GM23338 (cell line): ENCODE results near the gene SNX8. TPM values are rescaled to one million over a fixed set of nuclear protein-coding genes. Genes with fewer than 3 reads are reported as not detected.

Source experiments
- ATAC-seq: fragments of 200-7000 bp; cut with Tn5 transposase; 3 replicates; pipeline ENCODE4 v1.9.1; 2020
- DNase-seq: peaks from one replicate; pipeline ENCODE4 v3.0.0-alpha.2; 2015; ENCODE audit warnings: low spot score
- H2AFZ ChIP-seq: fragments of 200-600 bp; sonication (generic); 2 replicates; pipeline ENCODE4 v1.8.0; 2016; ENCODE audit warnings: antibody characterized with exemption, mild to moderate bottlenecking, moderate library complexity
- H3F3A ChIP-seq: fragments of 200-600 bp; sonication (generic); replicated peaks from 2 replicates; pipeline ENCODE4 v1.8.0; 2017; ENCODE audit warnings: antibody characterized with exemption, mixed run types, low read depth
- H3K27ac ChIP-seq: fragments of 200-600 bp; sonication (generic); 2 replicates; pipeline ENCODE4 v1.6.1; 2016; ENCODE audit warnings: low read depth
- H3K27me3 ChIP-seq: fragments of 200-600 bp; sonication (generic); 2 replicates; pipeline ENCODE4 v1.8.0; 2016; ENCODE audit warnings: mild to moderate bottlenecking, mixed run types, moderate library complexity; ENCODE audit not compliant: insufficient read depth
- H3K36me3 ChIP-seq: fragments of 200-600 bp; sonication (generic); 2 replicates; pipeline ENCODE4 v1.8.0; 2016; ENCODE audit warnings: mild to moderate bottlenecking; ENCODE audit not compliant: insufficient read depth
- H3K4me1 ChIP-seq: fragments of 200-600 bp; sonication (generic); 2 replicates; pipeline ENCODE4 v1.8.0; 2016; ENCODE audit warnings: mild to moderate bottlenecking, moderate library complexity; ENCODE audit not compliant: insufficient read depth
- H3K4me2 ChIP-seq: fragments of 200-600 bp; sonication (generic); 2 replicates; pipeline ENCODE4 v1.7.1; 2017; ENCODE audit warnings: mixed run types
- H3K4me3 ChIP-seq: fragments of 200-600 bp; sonication (generic); 2 replicates; pipeline ENCODE4 v1.6.1; 2016; ENCODE audit warnings: mixed run types
- H3K79me2 ChIP-seq: fragments of 200-600 bp; sonication (generic); replicated peaks from 2 replicates; pipeline ENCODE4 v1.8.0; 2017; ENCODE audit warnings: mild to moderate bottlenecking; ENCODE audit not compliant: insufficient read depth
- H3K9me2 ChIP-seq: fragments of 200-600 bp; sonication (generic); 2 replicates; pipeline ENCODE4 v1.8.0; 2017; ENCODE audit not compliant: insufficient read depth
- H4K20me1 ChIP-seq: fragments of 200-600 bp; sonication (generic); replicated peaks from 2 replicates; pipeline ENCODE4 v1.8.0; 2017; ENCODE audit warnings: mild to moderate bottlenecking; ENCODE audit not compliant: insufficient read depth
- H3K27ac Mint-ChIP-seq: 2 replicates; pipeline ENCODE4 v1.8.0; 2020; ENCODE audit warnings: inconsistent platforms, mild to moderate bottlenecking, moderate library complexity, mixed read lengths
- H3K27me3 Mint-ChIP-seq: 3 replicates; pipeline ENCODE4 v1.8.0; 2022; ENCODE audit warnings: low read depth, mild to moderate bottlenecking, moderate library complexity, mixed read lengths, inconsistent platforms; ENCODE audit not compliant: insufficient read depth, poor library complexity
- H3K36me3 Mint-ChIP-seq: 3 replicates; pipeline ENCODE4 v1.8.0; 2021; ENCODE audit warnings: low read depth, mild to moderate bottlenecking, inconsistent platforms, moderate library complexity, mixed read lengths
- H3K4me1 Mint-ChIP-seq: 3 replicates; pipeline ENCODE4 v1.8.0; 2020; ENCODE audit warnings: mild to moderate bottlenecking, inconsistent platforms, mixed read lengths
- H3K4me3 Mint-ChIP-seq: 3 replicates; pipeline ENCODE4 v1.8.0; 2021; ENCODE audit warnings: moderate library complexity, mild to moderate bottlenecking, inconsistent platforms, mixed read lengths
- H3K9me3 Mint-ChIP-seq: 3 replicates; pipeline ENCODE4 v1.8.0; 2020; ENCODE audit warnings: moderate library complexity, mild to moderate bottlenecking, inconsistent platforms, mixed read lengths
- CREB1 ChIP-seq: fragments of 250-450 bp; sonication (Bioruptor Pico); IDR thresholded peaks from 2 replicates; pipeline ENCODE4 v1.5.0; 2020; ENCODE audit warnings: low read depth, mild to moderate bottlenecking, moderate library complexity
- EZH2phosphoT487 ChIP-seq: fragments of 200-600 bp; sonication (generic); IDR thresholded peaks from one replicate; pipeline ENCODE4 v1.8.1; 2018; ENCODE audit warnings: antibody characterized with exemption; ENCODE audit not compliant: unreplicated experiment
- POLR2AphosphoS5 ChIP-seq: IDR thresholded peaks from 2 replicates; pipeline ENCODE4 v1.6.1; 2016; ENCODE audit warnings: antibody characterized with exemption, low read depth
- STAT1 ChIP-seq: IDR thresholded peaks from one replicate; pipeline ENCODE4 v1.6.1; 2016; ENCODE audit warnings: antibody characterized with exemption; ENCODE audit not compliant: unreplicated experiment
- ZNF114 ChIP-seq: fragments of 250-450 bp; sonication (Bioruptor Pico); IDR thresholded peaks from 2 replicates; pipeline ENCODE4 v1.5.0; 2020; ENCODE audit warnings: mild to moderate bottlenecking, moderate library complexity
- ZNF331 ChIP-seq: fragments of 250-450 bp; sonication (Bioruptor Pico); IDR thresholded peaks from 2 replicates; pipeline ENCODE4 v1.5.0; 2020; ENCODE audit warnings: low read depth, mild to moderate bottlenecking, moderate library complexity
- polyA plus RNA-seq: library from polyadenylated mRNA; unstranded; fragments of >200 nt; fragmentation: Nextera tagmentation; extraction: Ambion mirVana; gene quantifications from 2 replicates; pipeline ENCODE4 v1.2.1, GENCODE V29; 2016
- total RNA-seq: library from RNA; depleted of rRNA; stranded (reverse); fragments of >200 nt; shearing (Covaris generic); gene quantifications from 2 replicates; pipeline ENCODE4 v1.2.3, GENCODE V29; 2014
- TF ChIP-seq, protein P1 (sequence below): fragments of 250-450 bp; sonication (Bioruptor Pico); IDR thresholded peaks from 2 replicates; pipeline ENCODE4 v1.5.0; 2020; ENCODE audit warnings: mild to moderate bottlenecking, moderate library complexity
- TF ChIP-seq, protein P2 (sequence below), 2 experiments: fragments of 200-600 bp in 1 of 2; sonication (generic) in 1 of 2; conservative IDR thresholded peaks; 2 replicates each; pipeline versions ENCODE4 v1.5.1 to v1.6.1; 2016 to 2017; ENCODE audit warnings: antibody characterized with exemption in 2 of 2, low read depth in 2 of 2, mild to moderate bottlenecking in 2 of 2, moderate library complexity in 1 of 2

SNX8 gene
- total and polyA plus RNA-seq, 2 experiments from 2014 or later: 44.3 to 50.9 TPM

DNA sequence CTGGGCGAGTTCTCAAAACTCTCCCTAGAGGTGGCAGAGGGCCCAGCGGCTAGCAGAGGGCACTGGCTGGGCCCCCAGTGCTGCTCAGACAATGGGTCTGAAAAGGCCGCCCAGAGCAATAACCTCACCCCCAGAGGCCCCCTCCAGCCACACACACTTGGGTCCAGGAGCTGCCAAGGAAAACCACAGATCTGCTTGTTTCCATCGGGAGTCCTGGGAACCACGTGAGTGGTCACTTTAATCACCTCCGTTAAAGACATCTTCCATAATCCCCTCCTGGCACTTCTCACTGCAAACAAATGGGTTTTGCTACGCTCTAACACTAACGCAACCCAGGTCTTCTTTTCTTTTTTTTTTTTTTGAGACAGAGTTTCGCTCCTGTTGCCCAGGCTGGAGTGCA lies 42.2 kb downstream of the SNX8 start:
- peaks cover 27% of the 10 kb centered on the region for H3K36me3 Mint-ChIP-seq
- Histone ChIP-seq H4K20me1 (no peaks in the 10 kb centered on the region), H3K36me3 (0 out of 2 replicates have a peak, but pooled peaks cover 2% of the 10 kb centered on the region), H3K27me3 (no peaks in the 10 kb centered on the region), H3K4me3 (no peak overlapping the region), H3K4me2 (no peak overlapping the region), H3F3A (0 out of 2 replicates have a peak, but pooled peaks cover 3% of the 10 kb centered on the region), H3K79me2 (no peaks in the 10 kb centered on the region), H3K4me1 (peaks cover 14% of the 10 kb centered on the region; the same call in 1 of the 2 replicates), H3K9me2 (no peaks in the 10 kb centered on the region), H3K27ac (no peak overlapping the region), H2AFZ (no peak overlapping the region)
- H3K9me3 Mint-ChIP-seq: peaks cover 7% of the 10 kb centered on the region
- ATAC-seq (no peak), DNase-seq (no peak)
- no peak overlapping the region for H3K27ac Mint-ChIP-seq
- H3K27me3 Mint-ChIP-seq: no peaks in the 10 kb centered on the region
- H3K4me1 Mint-ChIP-seq: peaks cover 6% of the 10 kb centered on the region
- H3K4me3 Mint-ChIP-seq: no peak overlapping the region
- TF ChIP-seq ZNF331 (CRISPR knock-in tag): no peak
- no peak for TF ChIP-seq POLR2AphosphoS5
- no peak for TF ChIP-seq EZH2phosphoT487
- TF ChIP-seq, protein P1, sequence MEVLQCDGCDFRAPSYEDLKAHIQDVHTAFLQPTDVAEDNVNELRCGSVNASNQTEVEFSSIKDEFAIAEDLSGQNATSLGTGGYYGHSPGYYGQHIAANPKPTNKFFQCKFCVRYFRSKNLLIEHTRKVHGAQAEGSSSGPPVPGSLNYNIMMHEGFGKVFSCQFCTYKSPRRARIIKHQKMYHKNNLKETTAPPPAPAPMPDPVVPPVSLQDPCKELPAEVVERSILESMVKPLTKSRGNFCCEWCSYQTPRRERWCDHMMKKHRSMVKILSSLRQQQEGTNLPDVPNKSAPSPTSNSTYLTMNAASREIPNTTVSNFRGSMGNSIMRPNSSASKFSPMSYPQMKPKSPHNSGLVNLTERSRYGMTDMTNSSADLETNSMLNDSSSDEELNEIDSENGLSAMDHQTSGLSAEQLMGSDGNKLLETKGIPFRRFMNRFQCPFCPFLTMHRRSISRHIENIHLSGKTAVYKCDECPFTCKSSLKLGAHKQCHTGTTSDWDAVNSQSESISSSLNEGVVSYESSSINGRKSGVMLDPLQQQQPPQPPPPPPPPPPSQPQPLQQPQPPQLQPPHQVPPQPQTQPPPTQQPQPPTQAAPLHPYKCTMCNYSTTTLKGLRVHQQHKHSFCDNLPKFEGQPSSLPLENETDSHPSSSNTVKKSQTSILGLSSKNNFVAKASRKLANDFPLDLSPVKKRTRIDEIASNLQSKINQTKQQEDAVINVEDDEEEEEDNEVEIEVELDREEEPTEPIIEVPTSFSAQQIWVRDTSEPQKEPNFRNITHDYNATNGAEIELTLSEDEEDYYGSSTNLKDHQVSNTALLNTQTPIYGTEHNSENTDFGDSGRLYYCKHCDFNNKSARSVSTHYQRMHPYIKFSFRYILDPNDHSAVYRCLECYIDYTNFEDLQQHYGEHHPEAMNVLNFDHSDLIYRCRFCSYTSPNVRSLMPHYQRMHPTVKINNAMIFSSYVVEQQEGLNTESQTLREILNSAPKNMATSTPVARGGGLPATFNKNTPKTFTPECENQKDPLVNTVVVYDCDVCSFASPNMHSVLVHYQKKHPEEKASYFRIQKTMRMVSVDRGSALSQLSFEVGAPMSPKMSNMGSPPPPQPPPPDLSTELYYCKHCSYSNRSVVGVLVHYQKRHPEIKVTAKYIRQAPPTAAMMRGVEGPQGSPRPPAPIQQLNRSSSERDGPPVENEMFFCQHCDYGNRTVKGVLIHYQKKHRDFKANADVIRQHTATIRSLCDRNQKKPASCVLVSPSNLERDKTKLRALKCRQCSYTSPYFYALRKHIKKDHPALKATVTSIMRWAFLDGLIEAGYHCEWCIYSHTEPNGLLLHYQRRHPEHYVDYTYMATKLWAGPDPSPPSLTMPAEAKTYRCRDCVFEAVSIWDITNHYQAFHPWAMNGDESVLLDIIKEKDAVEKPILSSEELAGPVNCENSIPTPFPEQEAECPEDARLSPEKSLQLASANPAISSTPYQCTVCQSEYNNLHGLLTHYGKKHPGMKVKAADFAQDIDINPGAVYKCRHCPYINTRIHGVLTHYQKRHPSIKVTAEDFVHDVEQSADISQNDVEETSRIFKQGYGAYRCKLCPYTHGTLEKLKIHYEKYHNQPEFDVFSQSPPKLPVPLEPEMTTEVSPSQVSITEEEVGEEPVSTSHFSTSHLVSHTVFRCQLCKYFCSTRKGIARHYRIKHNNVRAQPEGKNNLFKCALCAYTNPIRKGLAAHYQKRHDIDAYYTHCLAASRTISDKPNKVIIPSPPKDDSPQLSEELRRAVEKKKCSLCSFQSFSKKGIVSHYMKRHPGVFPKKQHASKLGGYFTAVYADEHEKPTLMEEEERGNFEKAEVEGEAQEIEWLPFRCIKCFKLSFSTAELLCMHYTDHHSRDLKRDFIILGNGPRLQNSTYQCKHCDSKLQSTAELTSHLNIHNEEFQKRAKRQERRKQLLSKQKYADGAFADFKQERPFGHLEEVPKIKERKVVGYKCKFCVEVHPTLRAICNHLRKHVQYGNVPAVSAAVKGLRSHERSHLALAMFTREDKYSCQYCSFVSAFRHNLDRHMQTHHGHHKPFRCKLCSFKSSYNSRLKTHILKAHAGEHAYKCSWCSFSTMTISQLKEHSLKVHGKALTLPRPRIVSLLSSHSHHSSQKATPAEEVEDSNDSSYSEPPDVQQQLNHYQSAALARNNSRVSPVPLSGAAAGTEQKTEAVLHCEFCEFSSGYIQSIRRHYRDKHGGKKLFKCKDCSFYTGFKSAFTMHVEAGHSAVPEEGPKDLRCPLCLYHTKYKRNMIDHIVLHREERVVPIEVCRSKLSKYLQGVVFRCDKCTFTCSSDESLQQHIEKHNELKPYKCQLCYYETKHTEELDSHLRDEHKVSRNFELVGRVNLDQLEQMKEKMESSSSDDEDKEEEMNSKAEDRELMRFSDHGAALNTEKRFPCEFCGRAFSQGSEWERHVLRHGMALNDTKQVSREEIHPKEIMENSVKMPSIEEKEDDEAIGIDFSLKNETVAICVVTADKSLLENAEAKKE: no peak
- no peak for TF ChIP-seq ZNF114 (CRISPR knock-in tag)
- TF ChIP-seq, protein P2, sequence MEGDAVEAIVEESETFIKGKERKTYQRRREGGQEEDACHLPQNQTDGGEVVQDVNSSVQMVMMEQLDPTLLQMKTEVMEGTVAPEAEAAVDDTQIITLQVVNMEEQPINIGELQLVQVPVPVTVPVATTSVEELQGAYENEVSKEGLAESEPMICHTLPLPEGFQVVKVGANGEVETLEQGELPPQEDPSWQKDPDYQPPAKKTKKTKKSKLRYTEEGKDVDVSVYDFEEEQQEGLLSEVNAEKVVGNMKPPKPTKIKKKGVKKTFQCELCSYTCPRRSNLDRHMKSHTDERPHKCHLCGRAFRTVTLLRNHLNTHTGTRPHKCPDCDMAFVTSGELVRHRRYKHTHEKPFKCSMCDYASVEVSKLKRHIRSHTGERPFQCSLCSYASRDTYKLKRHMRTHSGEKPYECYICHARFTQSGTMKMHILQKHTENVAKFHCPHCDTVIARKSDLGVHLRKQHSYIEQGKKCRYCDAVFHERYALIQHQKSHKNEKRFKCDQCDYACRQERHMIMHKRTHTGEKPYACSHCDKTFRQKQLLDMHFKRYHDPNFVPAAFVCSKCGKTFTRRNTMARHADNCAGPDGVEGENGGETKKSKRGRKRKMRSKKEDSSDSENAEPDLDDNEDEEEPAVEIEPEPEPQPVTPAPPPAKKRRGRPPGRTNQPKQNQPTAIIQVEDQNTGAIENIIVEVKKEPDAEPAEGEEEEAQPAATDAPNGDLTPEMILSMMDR (conservative IDR thresholded peaks at IDR 0.05; ENCODE audit: low read depth in 2 of 2): no peak
- TF ChIP-seq CREB1 (CRISPR knock-in tag): no peak
- no peak for TF ChIP-seq STAT1
